HG03439 (cell line): ENCODE data around the gene F2.
"Not testable (repeated sequence)": the region's sequence is repeated elsewhere in the genome, so short reads cannot be mapped to it uniquely, and the experiment has no call there.

ENCODE experiments used
- ATAC-seq: cut with Tn5 transposase; IDR thresholded peaks from one replicate; pipeline ENCODE4 v1.9.1; 2021; ENCODE audit warnings: mild to moderate bottlenecking, moderate library complexity; ENCODE audit not compliant: unreplicated experiment

Gene F2

DNA sequence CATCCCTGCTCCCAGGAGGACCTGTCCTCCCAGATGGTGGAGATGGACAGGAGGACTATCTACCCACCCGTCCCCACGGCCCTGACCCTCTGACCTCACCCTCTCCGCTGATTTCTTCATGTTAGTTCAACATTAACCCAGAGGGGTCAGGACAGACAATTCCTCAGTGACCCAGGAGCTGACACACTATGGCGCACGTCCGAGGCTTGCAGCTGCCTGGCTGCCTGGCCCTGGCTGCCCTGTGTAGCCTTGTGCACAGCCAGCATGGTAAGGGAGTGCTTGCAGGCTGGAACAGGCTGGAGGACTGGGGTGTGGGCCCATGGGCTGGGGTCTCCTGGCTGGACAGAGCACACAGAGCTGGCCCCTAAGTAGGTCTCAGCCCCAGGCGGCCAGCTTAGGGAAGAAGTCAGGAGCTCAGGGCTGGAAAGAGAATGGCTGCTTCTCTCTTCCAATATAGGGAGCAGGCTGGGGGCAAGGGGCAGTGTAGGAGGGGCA, at the start of gene F2:
Gene F2, plus strand, starts transcription at position 166 of the 495 bp plus-strand sequence. Its CDS starts 23 bp downstream, at position 189.
- no peak for ATAC-seq

DNA sequence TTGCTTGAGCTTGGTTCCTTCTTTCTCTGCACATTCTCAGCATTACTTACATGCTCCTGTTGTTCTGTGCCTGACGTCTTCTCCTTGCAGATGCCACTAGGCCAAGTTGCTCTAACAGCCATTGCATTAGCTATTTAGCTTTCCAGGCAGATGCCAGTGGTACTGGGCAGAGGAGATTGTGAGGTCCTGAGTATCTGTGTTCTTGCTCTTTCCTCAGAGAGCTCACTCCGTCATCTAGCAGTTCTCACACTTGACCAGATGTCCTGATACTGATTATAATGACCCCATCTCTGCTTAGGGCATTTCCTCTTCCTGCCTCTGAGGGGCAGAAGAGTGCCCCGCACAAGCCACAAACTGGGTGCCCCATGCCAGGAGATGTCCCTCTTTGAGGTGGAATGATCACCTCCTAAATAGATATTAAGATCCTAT, 49.3 kb upstream of the F2 start:
- ATAC-seq = no peak

DNA sequence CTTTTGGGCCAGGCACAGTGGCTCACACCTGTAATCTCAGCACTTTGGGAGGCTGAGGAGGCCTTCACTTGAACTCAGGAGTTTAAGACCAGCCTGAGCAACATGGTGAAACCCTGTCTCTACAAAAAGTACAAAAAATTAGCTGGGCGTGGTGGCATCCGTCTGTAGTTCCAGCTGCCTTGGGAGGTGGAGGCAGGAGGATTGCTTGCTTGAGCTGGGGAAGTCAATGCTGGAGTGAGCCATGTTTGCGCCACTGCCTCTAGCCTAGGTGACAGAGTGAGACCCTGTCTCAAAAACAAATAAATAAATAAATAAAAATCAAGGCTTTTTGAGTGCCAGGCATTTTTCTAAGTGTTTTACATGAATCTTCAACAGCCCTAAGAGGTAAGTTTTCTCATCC, 48.5 kb upstream of the F2 start:
- ATAC-seq = not testable (repeated sequence)

- ATAC-seq = no peak
These were observed 47.1 kb upstream of the F2 start for GRCh38 chr11:46671958-46672315.

- no peak for ATAC-seq
These were observed 46.6 kb upstream of the F2 start for GRCh38 chr11:46672381-46672839.

- no peak for ATAC-seq
These were observed 45.1 kb upstream of the F2 start for GRCh38 chr11:46673713-46674462.

GRCh38 chr11:46674463-46675287, 44.3 kb upstream of the F2 start:
- no peak for ATAC-seq

DNA sequence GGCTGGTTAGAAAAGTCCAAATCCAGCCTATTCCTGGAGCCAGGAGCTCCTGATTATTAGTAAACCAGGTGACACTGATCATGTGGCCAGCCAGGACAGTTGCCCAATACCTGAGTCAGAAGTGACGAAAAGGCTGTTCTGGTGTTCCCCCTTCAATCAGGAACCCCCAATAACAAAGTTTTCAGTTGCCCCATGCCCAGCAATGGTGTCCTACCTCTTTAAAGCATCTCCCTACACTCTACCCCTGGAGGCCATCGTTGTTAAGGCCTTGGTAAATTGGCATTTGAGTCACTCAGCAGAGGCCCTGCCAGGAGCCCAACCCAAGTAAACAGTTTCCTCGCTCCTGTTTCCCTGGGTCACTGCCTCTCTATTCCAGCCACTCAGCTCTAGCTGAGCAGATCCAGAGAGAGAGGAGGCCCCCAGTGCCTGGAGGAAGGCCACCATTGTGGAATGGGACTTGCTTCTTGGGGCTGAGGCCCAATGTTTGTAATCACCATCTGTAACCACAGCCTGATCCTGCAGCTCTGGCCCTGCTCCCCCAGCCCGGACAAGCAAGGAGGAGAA, 43.6 kb upstream of the F2 start:
- ATAC-seq = no peak

DNA sequence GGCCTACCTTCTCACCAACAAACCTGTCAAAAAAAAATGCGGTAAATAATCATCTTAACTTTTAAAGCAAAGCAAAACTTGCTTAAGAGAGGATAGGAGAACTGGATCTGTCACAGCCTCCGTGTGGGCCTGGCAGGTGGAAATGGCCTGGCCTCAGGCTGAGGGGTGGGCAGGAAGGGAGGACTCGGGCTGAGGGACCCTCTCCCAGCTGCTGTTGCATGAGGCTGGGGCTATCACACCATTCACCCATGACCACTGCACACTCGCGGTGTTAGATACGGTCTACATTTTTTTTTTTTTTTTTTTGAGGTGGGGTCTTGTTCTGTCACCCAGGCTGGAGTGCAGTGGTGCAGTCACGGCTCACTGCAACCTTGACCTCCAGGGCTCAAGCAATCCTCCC, 43.1 kb upstream of the F2 start:
- ATAC-seq = no peak

DNA sequence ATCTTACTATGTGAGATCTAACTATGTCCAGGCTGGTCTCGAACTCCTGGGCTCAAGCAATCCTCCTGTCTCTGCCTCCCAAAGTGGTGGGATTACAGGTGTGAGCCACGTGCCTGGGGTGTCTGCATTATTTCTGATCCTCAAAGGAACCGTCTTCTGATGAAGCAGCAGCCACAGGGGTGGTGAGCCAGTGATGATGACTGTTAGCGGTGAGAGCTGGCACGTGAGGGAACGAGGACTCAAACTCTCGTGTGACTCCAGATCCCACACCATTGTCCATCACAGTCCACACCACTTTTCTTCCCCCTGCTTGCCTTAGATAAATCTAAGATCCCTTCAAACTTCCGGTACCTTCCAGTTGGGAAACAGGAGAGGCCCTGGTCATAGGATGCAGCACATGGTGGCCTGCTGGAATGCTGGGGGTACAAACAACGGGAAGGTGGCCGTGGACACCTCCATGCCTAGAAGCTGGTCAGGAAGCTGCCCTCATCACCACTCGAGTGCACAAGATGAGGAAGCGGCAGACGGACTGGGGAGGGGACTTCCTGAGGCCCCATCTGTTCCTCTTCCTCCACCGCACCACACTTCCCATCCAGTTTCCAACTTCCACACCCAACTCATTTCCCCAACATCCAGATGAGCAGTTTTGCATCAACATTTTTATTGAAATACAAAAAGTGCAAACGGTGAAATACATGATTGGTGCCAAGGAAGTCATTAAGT, 42.4 kb upstream of the F2 start:
- no peak for ATAC-seq

- no peak for ATAC-seq
These were observed 41.8 kb upstream of the F2 start for GRCh38 chr11:46677169-46677568.

GRCh38 chr11:46677991-46678740, 40.8 kb upstream of the F2 start:
- ATAC-seq = no peak

GRCh38 chr11:46678741-46679130, 40.3 kb upstream of the F2 start:
- no peak for ATAC-seq

GRCh38 chr11:46679241-46680163, 39.5 kb upstream of the F2 start:
- no peak for ATAC-seq

- ATAC-seq = no peak
These were observed 38.8 kb upstream of the F2 start for GRCh38 chr11:46680164-46680760.

GRCh38 chr11:46680815-46681214, 38.2 kb upstream of the F2 start:
- no peak for ATAC-seq

DNA sequence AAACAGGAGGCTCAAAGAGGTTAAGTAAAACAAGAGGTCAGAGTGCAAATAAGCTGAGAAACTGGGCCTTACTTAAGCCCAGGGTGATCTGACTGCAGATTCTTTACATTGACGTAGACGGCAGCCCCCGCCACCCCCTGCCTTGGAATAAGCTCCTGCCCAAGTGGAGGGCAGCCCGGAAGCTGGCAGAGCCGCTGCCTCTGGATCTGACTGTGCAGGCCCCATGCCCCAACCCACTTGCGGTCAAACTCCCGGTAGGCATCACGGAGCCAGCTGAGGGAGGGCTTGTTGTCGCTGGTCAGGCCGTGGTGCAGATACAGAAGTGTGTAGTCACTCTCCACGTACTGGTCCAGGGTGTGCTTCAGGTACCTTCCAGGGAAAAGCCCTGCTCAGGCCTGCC, 37.2 kb upstream of the F2 start:
- ATAC-seq = no peak

DNA sequence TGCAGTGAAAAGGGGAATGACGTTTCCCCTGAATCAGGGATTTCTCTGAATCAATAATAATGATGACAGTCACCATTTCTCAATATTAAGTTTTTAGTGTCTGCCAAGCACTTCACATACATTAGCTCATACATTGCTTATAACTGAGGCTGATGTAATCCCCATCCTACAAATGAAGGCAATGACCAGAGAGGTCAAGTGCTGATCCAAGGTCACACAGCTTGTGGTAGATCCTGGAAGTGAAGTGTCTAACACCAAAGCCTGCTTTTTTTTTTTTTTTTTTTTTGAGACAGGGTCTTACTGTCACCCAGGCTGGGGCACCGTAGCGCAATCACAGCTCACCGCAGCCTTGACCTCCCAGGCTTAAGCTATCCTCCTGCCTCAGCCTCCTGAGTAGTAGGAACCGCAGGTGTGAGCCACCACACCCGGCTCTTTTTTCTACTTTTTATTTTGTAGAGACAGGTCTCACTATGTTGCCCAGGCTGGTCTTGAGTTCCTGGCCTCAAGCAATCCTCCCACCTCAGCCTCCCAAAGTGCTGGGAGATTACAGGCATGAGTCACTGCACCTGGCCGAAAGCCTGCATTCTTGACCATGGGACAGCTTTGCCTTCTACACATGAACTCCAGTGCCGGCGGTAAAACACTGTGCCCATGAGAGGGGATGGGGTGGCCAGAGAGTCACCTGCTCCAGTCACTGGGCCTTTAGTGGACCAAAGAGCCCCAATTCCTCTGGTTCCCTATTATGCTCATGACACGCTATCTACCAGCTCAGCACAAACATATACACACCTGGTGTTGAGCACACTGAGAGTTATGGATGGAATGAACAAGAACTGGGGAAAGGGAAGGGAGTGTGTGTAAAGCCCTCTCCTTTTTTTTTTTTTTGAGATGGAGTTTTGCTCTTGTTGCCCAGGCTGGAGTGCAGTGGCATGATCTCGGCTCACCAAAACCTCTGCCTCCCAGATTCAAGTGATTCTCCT, 36.0 kb upstream of the F2 start:
- ATAC-seq = no peak
